Renal pelvis (tissue), 4 donors: ENCODE data around the gene BDH1. TPM values are rescaled to one million over a fixed set of nuclear protein-coding genes. Genes with fewer than 3 reads are reported as not detected.

ENCODE experiments used
- DNase-seq: peaks from one replicate; pipeline ENCODE4 v3.0.0-alpha.2; 2013
- polyA plus RNA-seq, 3 donors: library from polyadenylated mRNA; unstranded; fragments of 120-200 nt; gene quantifications; one replicate each; pipeline ENCODE4 v1.2.1, GENCODE V29; 2013; ENCODE audit not compliant: insufficient read length in 3 of 3

BDH1 gene
- polyA plus RNA-seq, 3 donors = 37.9 to 59.3 (median 58.9) TPM

DNA sequence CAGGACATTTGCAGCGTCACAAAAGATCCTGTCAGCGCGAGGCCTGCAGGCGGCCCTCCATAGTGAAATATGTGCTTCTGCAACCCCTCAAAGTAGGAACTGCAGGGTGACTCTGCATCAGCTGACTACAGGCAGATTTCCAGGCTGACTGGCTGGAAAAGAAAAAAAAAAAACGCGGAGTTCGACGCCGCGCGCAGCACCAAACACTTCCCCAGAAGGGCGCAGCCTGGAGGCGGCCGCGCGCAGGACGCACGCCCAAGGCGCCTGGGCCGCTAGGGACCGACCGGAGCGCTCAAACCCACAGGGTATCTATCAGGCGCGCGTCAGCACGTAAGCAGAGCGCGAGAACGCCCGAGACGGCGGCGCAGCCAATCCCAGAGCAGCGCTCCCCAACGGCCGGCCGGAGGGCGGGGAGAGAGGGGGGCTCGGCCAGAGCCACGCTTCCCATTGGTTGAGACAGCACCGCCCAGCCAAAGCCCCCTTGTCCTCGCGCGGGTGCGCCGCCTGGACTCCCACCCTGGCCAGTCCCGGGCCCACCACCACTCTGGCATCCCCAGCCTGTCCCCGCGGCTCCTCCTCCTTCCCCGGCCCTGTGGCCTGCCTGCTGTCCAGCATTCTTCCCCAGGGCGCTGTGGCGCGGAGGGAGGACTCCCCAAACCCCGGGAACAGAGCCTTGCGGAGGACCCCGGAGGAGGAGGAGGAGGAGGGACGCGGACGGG is 1.0 kb downstream of the BDH1 start:
- DNase-seq = peak; percentile 95

DNA sequence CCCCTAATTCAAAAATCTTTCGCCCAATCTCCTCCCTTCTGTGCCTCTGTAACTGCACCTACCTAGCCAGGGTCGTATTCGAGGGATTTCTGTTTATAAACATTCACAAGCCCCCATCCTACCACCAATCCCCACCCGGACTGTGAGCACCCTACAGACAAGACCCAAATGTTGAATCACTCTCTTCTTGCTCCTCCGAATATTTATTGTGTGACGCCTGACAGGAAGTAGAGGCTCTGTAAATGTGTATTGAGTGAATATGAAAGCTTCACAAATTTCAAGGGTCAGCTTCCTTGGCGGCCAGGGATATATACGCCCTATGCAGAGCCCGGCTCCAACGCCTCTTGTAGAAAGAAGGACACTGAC is 1.6 kb downstream of the BDH1 start:
- DNase-seq = no peak

DNA sequence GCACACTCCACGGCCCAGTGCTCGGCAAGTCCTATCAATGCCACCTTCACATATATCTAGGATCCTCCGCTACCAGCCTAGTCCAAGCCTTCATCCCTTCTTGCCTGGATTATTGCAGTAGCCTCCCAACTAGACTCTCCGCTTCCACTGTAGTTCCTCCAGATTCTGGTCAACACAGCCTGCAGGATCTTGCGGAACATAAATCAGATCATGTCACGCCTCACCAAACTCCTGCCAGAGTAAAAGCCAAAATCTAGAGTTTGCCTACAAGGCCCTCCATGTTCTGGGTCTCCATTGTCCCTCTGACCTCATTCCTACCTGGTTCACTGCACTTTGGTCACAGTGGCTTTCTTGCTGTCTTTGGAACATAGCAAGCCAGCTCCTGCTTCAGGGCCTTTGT is 3.6 kb downstream of the BDH1 start:
- no peak for DNase-seq

DNA sequence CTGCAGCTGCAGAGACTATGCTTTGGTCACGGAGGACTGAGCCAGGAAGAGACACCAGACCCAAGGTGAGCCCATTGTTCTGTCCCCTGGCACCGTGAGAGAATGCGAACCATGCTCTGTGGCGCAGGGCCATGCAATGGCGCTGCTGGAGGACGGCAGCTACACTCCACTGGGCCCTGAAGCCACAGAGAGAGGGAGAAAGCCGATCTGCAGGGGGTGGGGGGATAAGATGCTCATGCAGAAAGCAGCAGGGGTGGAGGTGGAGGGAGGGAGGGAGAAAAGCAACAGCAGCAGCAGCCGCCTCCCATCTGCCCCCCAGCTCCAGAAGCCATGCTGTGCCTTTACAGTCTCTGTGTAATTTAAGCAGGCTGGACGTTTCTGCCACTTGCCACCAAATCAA is 5.3 kb downstream of the BDH1 start:
- no peak for DNase-seq

DNA sequence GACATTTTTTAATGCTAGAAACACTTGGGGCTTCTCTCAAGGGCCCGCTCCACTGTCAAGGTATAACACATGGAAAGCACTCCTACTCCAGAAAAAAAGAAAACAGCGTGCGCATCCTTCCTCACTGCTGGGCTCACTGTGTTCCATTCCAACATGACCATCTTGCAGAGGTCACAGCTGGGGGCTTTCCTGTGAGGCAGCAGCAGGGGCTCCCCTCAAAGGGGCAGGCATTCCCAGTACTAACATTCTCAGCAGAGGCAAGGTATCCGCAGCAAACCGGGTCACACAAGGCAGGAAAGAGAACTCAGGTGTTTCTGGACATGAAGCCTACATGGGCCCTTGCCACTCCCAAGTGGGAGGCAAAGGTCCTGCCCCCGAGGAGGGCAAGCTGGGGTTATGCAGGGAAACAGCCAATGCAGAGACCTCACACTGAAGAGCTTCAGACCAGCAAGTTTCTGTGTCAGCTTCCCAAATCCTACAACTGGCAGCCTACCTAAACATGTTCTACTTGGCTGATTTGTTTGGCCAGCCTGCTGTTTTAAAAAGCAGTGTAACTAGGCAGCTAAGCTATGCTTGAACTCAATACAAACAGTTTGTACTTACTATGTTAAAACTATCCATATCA is 6.4 kb downstream of the BDH1 start:
- no peak for DNase-seq

DNA sequence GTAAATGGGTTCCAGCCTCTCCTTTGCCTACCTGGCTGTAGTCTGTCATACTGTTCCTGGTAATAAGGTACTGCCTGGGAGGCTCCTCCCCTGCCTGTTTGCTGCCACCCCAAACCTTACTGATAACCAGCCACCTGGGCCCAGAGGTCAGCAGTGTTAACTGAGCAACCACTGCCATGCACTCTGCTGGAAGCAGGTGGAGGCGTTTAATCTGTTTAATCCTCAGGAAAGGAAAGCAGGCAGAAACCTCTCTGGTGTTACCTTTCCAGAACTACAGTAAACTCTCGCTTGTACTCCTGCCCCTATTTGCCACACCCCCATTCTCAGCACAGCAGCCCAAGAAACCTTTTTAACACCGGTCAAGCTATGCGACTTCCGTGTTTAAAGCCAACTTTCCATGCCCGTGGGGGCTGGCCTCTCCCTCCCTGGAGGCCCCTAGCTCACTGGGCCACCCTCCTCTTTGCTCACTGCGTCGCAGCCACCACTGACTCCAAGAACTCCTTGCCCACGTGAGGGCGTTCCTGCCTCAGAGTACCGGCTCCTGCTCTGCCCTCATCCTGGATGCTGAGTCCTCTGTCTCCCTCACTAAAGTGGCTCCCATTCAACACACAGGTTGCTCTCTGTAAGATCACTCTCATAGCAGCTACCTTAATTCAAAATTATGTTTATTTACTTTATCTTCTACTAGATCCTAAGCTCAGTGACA is 8.3 kb downstream of the BDH1 start:
- no peak for DNase-seq

- DNase-seq = no peak
Observed at GRCh38 chr3:197546307-197547085, 9.3 kb downstream of the BDH1 start.

- DNase-seq = no peak
Observed at GRCh38 chr3:197545571-197545970, 10.2 kb downstream of the BDH1 start.

GRCh38 chr3:197545101-197545500 is 10.7 kb downstream of the BDH1 start:
- DNase-seq = no peak

GRCh38 chr3:197542741-197543454 is 12.9 kb downstream of the BDH1 start:
- no peak for DNase-seq

GRCh38 chr3:197541756-197542539 is 13.8 kb downstream of the BDH1 start:
- no peak for DNase-seq

- no peak for DNase-seq
Observed at GRCh38 chr3:197540961-197541377, 14.8 kb downstream of the BDH1 start.

DNA sequence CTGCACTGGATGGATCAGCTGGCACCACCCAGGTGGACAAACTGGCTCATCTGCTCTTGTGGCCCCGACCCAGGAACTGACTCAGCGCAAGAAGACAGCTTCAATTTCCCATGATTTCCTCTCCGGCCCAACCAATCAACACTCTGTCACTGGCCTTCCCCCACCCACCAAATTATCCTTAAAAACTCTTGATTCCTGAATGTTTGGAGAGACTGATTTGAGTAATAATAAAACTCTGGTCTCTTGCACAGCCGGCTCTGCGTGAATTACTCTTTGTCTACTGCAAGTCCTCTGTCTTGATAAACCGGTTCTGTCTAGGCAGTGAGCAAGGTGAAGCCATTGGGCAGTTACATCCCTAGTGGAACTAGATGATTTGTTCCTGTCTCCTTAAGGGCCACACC is 16.1 kb downstream of the BDH1 start:
- DNase-seq = no peak

DNA sequence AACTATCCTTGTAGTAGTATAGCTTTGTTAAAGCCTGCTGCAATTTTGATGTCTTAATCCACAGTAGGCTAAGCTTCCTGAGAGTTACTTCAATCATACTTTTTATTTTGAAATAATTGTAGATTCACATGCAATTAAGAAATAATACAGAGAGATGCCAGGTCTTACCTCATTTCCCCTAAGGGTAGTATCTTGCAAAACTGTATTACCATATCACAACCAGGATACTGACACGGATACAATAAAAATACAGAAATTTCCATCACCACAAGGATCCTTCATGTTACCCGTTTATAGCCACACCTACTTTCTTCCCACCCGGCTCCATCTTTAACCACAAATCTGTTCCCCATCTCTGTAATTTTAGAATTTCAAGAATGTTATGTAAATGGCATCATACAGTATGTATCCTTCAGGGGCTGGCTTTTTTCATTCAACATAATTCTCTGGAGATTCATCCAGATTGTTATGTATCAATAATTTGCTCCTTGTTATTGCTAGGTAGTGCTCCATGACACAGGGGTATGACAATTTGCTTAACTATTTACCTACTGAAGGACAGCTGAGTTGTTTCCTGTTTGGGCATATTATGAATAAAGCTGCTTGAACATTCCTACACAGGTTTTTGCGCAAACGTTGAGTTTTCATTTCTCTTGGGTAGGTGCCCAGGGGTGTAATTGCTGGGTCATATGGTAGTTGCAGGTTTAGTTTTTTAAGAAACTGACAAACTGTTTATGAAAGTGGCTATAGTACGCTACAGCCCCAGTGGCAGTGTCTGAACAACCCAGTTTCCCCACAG is 21.6 kb downstream of the BDH1 start:
- DNase-seq = no peak

- DNase-seq = no peak
Observed at GRCh38 chr3:197533396-197533795, 22.4 kb downstream of the BDH1 start.

- DNase-seq = no peak
Observed at GRCh38 chr3:197532388-197532787, 23.4 kb downstream of the BDH1 start.

- DNase-seq = no peak
Observed at GRCh38 chr3:197528190-197528589, 27.6 kb downstream of the BDH1 start.

DNA sequence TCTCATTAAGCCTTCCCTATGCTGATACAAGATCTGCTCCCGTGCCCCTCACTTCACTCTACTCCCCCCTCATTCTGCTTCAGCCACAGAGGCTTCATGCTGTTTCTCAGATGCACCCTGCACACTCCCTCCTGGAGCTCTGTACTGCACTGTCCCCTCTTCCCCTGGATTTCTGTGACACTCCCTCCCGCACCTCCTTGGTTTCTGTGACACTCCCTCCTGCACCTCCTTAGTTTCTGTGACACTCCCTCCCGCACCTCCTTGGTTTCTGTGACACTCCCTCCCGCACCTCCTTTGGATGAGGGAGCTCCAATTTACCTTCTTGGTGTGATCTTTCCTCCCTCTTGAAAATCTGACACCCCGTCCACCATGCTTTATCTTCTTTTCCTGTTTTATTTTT is 28.2 kb downstream of the BDH1 start:
- no peak for DNase-seq

- no peak for DNase-seq
Observed at GRCh38 chr3:197525706-197526105, 30.1 kb downstream of the BDH1 start.

DNA sequence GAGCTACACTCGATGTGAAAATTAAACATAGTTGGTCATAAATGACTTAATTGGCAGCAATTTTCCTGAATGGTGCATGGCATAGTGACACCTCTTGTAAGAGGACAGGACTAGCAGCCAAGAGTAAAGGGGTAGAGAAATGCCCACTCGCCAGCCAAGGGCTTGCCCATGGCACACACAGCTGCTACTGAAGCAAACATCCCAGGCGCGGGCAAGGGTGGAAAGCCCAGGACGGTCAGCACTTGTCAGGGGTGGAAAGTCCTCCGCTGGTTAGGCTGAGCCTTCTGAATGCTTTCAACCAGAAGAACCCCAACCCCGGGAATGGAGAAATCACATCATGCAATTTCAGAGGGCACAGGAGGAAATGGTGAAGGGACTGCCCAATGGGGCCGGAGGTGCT is 31.6 kb downstream of the BDH1 start:
- DNase-seq = no peak
